NCI-H1105 treated with DMSO at 0.1 percent for 48 hours (cell line): ENCODE data around the gene LCE3A.
"Not testable (repeated sequence)": the region's sequence is repeated elsewhere in the genome, so short reads cannot be mapped to it uniquely, and the experiment has no call there.

Experiments
- DNase-seq: peaks from one replicate; lab custom pipeline; 2025; lab: John Stamatoyannopoulos, UW

Gene LCE3A, protein sequence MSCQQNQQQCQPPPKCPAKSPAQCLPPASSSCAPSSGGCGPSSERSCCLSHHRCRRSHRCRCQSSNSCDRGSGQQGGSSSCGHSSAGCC

DNA sequence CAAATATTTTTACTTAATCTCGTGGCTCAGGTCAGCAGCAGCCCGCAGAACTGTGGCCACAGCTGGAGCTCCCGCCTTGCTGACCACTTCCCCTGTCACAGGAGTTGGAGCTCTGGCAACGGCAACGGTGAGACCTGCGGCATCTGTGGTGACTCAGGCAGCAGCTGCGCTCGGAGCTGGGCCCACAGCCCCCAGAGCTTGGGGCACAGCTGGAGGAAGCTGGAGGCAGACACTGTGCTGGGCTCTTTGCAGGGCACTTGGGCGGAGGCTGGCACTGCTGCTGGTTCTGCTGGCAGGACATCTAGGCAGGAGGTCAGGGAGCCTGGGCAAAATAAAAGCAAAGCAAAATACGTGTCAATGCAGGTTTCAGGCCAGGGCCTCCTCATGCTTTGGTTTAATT is at the start of gene LCE3A:
Gene LCE3A, minus strand, starts transcription at position 301 of the 400 bp plus-strand sequence. Its CDS starts 0 bp downstream, at position 301.
- no peak for DNase-seq

DNA sequence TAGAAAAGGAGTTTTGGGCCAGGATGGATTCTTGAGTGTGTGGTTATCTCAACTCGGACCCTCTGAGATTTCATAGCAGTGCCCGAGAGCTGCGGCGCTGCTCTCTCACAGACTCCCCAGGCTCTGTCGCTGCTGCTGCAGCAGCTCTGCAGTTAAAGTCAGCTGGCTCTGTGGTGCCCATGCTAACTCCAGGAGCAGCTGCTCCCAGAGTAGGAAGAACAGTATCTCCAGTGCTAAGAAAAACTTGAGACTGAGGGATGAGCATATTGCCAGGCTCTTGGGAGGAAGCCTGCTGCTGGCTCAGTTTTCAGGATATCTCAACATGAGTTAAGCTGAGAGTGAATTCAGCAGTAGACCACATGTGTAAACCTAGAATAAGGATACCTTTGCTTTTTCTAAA is 44.7 kb upstream of the LCE3A start:
- no peak for DNase-seq

DNA sequence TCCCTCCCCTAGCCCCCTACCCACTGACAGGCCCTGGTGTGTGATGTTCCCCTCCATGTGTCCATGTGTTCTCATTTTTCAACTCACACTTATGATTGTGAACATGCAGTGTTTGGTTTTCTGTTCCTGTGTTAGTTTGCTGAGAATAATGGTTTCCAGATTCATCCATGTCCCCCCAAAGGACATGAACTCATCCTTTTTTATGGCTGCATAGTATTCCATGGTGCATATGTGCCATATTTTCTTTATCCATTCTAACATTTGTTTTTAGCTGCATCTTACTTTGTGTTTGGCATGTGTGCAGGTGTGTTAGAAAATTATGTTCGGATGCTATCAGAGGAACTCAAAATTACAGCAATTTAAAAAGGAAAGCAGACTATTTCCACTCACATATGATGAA is 43.3 kb upstream of the LCE3A start:
- not testable (repeated sequence) for DNase-seq

DNA sequence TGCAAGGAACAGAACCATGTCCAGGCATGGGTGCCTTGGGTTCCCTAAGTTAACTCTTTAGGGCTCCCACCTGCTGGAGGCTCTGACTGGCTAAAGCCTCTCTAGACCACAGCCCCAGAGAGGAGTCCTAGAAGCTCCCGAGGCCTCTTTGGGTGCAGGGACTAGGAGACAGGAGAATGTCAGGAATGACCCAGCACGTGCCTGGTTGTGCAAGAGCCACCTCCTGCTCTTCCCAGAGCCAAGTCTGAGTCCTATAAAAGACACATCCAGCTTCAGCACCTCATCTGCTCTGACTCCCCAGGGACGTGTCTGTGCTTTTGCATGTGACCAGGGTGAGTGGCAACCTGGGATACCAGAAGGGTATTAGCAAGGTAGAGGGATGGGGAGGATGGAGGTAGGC is 40.2 kb upstream of the LCE3A start, which contains the start of gene LCE2D:
Gene LCE2D, plus strand, starts transcription at position 283 of the 400 bp plus-strand sequence. CDS start 726 bp downstream, outside the sequence.
- DNase-seq, result no peak

DNA sequence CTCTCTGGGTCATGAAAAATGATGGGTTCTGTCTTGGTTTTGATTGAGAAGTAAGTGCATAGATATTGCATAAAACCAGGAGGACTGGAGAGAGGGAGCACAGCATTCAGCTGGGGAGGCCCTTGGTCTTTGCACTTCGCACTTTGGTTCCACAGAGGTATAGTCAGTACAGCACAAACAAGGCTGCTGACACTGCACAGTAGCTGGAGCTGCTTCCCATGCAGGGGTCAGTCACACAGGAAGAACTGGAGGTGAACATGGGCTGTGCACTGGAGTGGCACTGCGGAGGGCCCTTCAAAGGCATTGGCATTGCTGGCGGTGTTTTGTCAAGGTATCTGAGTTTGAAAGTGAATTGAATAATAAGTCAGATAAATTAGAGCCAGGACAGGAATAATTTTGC is 35.7 kb upstream of the LCE3A start:
- DNase-seq, result no peak

DNA sequence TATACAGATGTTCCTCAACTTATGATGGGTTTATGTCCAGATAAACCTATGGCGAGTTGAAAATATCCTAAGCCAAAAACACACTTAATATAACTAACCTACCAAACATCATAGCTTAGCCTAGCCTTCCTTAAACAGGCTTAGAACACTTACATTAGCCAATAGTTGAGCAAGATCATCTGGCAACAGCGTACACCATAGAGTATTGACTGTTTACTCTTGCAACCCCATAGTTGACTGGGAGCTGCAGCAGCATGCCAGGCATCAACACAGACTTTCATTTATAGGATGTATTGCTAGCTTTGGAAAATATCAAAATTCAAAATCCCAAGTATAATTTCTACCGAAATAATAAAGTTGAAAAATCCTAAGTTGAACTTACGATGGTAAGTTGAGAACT is 34.8 kb upstream of the LCE3A start:
- DNase-seq, result no peak

DNA sequence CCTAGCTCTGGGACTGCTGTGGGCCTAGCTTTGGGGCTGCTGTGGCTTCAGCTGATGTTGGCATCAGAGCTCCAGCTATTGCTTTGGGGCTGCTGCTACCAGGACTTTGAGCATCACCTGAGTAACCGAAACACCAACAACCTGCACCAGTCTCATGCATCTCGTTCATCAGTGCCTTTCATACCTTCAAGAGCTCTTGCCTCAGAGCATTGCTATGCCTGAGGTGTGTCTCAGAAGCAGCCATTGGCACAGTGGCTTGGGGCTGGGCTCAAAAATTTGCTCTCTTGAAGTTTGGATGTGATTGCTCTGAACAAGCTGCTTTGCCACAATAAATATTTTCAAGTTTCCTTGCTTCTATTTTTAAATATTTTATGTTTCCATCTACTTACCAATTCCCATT is 33.6 kb upstream of the LCE3A start:
- no peak for DNase-seq

DNA sequence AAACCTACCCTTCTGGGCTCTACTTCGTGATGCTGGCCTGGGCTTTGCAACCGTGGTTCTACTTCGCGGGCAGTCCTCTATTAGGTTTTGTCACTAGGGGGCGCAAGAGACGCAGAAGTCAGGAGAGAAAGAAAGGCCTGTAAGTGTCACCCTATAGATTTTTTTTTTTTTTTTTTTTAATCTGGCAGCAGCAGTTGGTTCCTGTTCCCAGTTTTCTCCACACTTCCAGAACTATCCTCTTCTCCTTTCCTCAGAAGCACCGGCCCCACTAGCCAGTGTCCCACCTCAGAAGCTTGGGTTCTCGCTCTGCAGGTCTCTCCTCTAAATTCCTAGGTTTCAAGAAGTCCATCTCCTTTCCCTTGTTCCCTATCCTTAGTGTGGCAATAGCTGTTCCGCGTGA is 31.2 kb upstream of the LCE3A start:
- peak; percentile 54 for DNase-seq

DNA sequence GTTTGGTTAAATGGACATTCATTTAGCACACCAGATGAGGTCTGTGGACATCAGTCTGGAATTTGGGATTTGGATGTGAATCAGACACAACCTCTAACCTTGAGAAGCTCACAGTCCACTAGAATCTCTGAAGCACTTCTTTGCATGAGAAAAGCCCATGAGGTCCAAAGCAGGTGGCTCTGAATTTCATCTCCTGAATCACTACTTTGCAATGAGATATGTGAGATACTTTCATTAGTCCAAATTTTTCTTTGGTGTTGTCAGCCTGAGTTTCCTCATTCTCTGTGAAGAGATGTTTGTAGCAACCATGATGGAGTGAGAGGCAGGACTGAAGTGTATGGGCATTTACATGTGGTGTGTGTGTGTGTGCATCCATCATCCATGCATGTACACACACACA is 23.8 kb upstream of the LCE3A start:
- no peak for DNase-seq

DNA sequence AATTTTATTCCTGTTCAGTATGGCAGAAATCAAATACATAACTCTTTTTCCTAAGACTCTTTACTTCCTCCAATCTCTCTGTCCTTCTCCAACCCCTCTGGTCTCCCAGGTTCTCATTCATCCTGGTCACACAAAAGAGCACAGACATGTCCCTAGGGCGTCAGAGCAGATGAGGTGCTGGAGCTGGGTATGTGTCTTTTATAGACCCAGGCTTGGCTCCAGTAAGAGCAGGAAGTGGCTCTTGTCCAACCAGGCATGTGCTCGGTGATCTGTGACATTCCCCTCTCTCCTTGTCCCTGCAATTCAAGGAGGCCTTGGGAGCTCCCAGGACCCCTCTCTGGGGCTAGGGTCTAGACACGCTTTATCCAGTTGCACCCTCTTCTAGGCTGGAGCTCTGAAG is 22.2 kb upstream of the LCE3A start:
- DNase-seq, result no peak

DNA sequence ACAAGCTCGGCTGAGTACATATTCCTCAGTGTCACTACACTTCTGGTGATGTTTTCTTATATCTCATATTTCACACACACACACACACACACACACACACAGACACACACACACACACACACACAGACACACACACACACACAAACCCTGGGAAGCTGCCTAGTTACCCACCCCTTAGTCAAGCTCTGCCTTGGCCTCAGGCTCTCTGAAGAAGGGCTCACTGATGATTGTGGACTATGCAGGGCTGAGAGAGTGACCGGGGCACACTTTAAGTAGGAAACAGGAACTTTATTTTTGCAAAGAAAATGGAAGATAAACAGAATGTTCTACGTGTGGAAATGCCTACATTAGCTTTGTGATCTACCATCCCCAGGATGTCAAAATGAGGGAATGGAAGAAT is 21.0 kb upstream of the LCE3A start:
- DNase-seq, result no peak

DNA sequence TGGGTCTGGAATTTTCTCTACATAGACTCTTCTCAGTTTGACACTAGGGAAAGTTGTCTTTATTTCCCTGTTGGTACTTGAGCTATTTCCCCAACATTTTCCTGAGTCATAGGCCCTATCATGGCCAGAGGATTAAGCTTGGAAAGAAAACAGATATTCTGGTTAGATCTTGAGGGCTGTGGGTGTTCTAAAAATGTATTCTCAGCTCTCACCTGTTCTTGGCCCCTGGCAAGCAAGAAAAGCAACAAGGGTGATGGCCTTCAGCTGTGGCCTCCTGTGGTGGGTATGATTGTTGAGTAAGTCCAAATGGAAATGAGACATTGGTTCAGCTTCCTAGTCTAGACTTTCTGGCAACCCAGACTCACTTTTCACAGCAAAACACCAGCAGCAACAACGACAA is 17.4 kb upstream of the LCE3A start:
- no peak for DNase-seq

DNA sequence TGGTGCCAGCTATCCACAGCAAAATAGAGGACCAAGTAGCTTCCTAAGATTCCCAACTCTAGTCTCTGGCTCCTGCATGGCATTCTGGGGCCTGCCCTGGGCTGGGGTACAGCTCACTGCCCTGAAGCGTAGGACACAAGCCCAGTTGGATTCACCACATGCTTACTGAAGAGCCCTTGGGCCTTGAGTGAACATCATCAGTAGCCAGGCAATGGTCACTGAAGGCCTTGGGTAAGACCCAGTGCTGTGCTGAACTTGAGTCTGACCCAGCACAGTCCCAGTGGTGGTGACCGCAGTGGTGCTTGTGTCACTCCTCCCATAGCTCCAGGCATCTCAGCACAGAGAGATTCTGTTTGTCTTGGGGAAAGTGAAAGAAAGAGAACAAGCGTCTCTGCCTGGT is 7.7 kb upstream of the LCE3A start:
- DNase-seq, result no peak

DNA sequence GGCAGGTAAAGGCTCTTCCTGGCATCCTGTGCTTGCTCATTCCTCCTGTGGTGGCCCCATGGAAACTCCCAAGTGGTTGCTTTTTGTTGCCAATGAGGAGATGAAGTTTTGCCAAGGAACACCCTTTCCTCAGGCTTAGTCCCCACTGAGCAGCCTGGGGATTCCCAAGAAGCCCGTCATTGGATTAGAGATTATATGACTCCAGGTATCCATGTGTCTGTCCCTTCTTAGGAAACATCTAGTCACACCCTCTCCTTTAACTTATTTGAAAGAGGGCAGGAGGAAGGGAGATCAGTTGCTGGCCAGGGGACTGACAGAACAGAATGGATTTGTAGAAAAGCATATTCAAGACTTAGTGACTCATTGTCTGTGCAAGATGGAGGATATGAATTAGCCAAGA is 3.8 kb upstream of the LCE3A start:
- no peak for DNase-seq

DNA sequence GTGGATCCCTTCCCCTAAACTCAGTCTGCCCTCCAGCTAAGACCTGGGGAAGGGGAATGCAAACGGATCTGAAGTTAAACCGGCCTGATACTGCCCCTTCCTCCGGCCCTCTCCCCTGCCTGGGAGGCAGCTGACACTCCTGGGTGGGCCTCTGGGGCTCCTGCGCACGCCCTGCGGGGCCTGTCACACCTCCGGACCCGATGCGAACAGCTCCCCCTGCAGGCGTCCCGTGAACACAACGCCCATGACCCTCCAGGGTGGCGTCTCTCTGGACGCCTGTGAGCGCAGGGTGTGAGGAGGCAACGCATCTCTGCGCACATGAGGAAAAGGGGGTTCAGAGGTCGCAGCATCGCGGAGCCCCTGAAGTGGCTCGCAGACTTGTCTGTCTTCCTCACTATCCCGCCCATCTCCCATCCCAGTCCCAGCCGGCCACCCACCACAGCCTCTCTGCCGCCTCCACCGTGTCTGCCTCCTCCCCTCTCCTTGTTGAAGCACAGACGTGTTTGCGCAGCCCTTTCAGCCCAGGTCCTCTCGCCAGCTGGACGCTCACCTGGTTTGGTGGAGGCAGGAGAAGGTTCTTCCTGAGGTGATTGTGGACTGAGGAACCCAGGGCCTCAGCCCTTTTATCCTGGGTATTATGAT is 421 bp upstream of the LCE3A start:
- DNase-seq, result no peak

DNA sequence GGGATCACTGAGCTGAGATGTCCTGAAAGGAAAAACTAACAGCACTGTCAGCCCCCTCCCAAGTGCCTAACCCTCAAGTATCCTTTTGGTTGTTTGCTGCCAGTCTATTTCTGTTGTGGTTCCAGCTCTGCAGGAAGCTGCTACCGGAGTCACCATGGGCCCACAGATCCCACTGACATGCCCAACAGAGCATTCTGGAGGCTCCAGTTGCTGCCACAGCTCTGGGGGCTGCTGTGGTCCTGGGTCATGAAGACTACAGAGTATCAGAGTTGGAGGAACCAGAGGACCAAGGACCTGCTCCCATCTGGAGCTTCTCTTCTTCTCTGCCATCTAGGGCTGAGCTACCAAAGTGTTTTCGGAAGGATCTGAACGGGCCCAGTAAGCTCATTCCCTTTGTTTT is 910 bp downstream of the LCE3A start:
- DNase-seq, result no peak

DNA sequence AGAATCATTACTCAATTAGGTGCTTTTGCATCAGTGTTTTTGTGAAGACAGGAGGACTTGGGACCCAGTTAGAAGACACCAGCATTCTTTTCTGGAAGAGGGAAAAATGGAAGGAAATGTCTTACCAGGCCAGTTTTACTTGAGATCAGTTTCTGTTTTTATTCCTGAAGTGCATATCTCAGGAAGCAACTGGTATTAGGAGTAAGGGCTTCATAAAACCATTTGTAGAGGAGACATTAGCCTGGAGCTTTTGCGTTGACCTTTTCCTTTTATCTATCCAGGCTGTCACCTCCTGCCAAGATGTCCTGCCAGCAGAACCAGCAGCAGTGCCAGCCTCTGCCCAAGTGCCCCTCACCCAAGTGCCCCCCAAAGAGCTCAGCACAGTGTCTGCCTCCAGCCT is 9.4 kb downstream of the LCE3A start, which contains the start of gene LCE3B:
Gene LCE3B, plus strand, starts transcription at position 301 of the 400 bp plus-strand sequence. Its CDS starts 0 bp downstream, at position 301.
- DNase-seq, result no peak

DNA sequence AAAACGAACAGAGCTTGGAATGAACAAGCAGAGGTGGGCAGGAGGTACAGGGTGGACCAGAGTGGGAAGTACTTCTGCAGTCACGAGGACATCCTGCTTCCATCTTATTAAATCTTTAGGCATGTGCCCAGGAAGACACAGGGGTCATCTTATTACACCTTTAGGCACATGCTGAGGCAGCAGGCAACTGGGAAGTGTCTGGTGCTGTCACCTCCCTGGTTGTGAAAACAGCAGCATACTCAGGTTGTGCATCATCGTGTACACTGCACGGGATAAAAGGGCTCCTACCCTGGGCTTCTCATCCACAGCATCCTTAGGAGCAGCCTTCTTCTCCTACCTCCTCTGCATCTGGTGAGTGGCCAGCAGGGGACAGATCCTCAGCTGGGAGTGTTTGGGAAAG is 23.0 kb downstream of the LCE3A start, which contains the start of gene LCE3C:
Gene LCE3C, plus strand, starts transcription at position 301 of the 400 bp plus-strand sequence. CDS start 498 bp downstream, outside the sequence.
- DNase-seq, result no peak

DNA sequence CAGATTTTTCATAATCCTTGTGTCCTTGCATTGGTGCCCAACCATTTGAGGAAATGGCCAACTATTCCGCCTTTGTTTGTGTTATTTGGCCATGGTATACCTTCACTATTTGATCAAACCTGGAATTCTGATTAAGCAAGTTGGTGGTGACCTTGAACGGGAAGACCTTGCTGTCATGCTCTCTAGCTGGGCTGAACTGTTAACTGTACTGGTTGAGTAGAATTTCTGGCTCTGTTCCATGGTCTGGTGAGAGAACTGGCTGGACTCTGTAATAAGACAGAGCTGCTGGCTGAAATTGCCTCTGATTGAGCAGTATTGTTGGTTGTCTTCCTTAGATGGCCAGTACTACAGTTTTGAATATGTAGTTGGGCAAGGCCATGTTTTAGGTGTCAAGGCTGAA is 25.9 kb downstream of the LCE3A start:
- DNase-seq, result no peak

DNA sequence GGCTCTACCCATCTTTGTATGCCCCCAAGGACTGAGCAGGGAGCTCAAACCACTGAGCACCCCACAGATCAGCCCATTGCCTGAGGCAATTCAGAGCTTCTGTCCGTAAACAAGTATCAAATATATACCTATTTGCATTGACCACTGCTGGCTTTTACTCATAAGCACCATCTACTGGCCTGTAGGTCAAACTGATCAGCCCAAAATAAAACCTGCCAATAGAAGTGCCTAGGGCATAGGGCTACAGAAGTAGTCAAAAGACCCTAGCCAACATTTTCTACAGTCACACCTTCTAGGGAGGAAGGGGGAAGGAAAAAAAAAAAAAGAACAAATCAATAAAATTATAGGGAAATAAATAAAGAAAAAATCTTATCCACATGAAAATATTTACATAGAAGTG is 37.3 kb downstream of the LCE3A start:
- DNase-seq, result no peak

DNA sequence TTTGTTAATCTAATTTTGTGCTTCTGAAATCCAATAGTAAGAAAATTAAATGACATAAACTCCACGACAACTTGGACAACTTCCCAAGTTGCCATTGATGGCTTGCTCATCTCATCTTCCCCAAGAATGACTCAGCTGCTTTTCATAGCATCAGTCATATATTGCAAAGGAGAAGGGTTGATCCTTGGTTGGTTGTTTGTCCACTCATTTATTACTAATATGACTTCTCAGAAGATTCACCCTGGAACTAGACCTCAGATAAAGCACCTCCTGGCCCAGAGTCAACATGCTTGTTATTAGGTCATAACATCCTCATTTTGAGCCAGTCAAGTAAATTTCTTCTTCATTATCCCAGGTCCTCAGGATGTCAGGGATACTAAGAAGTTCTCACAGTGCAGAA is 40.3 kb downstream of the LCE3A start:
- no peak for DNase-seq

DNA sequence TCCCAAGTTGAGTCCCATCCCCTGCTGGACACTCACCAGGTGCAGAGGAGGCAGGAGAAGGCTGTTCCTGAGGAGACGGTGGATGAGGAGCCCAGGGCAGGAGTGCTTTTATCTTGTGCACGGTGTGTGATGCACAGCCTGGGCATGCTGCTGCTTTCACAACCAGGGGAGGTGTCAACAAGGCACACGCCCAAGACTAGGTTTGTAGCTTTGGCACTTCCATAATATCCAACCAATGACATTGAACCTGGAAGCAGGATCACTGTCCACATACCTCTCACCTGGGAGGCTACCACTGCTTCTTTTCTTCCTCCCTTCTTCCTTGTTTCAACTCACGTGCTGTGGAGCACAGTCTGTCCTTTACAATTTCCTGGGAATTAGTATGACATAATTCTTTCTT is 42.5 kb downstream of the LCE3A start, which contains the start of gene LCE3D:
Gene LCE3D, minus strand, starts transcription at position 84 of the 400 bp plus-strand sequence. CDS start 580 bp downstream, outside the sequence.
- DNase-seq, result no peak

DNA sequence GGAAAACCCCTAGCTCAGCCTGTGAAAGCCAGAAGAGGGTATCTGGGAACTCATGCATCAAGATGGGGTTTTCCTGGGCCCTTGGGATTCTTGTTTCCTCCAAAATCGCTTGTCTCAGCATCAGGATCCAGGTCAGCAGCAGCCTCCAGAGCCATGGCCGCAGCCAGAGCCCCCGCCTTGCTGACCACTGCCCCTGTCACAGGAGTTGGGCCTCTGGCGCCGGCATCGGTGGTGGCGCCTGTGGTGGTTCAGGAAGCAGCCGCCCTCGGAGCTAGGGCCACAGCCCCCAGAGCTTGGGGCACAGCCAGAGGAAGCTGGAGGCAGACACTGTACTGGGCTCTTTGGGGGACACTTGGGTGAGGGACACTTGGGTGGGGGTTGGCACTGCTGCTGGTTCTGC is 43.4 kb downstream of the LCE3A start:
- DNase-seq, result not testable (repeated sequence)

DNA sequence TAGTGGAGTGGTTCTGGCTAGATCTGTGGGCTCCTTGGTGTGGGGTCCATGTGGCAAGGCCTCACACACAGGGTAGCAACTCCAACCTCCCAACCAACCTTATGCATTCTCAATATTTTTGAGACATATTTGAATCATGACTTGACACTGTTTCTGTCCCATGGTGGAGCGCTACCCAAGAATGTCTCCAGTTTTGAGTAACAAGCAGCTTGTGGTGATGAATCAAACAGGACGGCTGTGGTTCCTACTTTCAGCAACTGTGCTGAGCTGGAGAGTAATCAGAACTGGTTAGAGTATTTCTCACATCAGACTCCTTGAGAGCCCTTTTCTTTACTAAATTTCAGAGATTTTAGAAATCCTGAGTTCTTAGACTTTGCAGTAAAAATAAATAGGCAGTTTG is 45.7 kb downstream of the LCE3A start:
- no peak for DNase-seq
